Measurements from ENCODE around the gene FAM156B.
"Not testable (repeated sequence)": the region's sequence is repeated elsewhere in the genome, so short reads cannot be mapped to it uniquely, and the experiment has no call there.

DNA sequence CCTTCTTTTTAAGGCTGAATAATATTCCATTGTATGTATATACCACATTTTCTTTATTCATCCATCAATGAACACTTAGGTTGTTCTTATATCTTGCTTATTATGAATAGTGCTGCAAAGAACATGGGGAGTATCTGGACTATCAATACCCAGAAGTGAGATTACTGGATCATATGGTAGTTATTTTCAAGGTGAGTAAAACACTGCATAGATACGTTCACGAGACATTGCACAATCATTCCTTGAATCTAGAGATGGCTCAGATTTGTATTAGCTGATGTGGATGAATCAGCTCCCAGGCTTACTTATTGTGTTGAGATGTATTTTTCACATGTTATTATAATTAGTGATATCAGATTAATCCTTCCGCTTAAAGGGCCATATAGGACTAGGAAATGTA lies 17.6 kb downstream of the FAM156B start:
- not testable (repeated sequence) for TF ChIP-seq EZH2 (IDR thresholded peaks at IDR 0.05; ENCODE audit: low read length, unreplicated experiment); CTCF (conservative IDR thresholded peaks at IDR 0.05; ENCODE audit: low read depth, low read length)
